HCT116 (cell line): ENCODE results near the gene VARS1. TPM values are rescaled to one million over a fixed set of nuclear protein-coding genes. Genes with fewer than 3 reads are reported as not detected.

Experiments used
- ATAC-seq: fragments of 200-7000 bp; cut with Tn5 transposase; 2 replicates; pipeline ENCODE4 v1.9.1; 2020; ENCODE audit warnings: mild to moderate bottlenecking, moderate library complexity
- BruUV-seq: library from RNA; stranded (reverse); fragments of 400-500 nt; replicated peaks from 2 replicates; lab custom pipeline; 2021; lab: Mats Ljungman, UMichigan
- CTCF ChIA-PET: fragments of 300-600 bp; sonication (Branson Sonifier 250); formaldehyde crosslinking; loops from one replicate; lab custom pipeline; 2021; ENCODE audit warnings: antibody characterized with exemption; lab: Charles Lee
- POLR2A ChIA-PET: fragments of 300-600, 350-600 bp; sonication (Branson Sonifier 250); formaldehyde crosslinking; loops from one replicate; lab custom pipeline; 2021; ENCODE audit warnings: antibody characterized with exemption; lab: Charles Lee
- RAD21 ChIA-PET, 2 experiments: fragments of 300-600 bp; sonication (Branson Sonifier 250); formaldehyde crosslinking; loops; one replicate each; lab custom pipeline; 2023; ENCODE audit warnings: low total read pairs in 2 of 2; ENCODE audit not compliant: uncharacterized antibody in 2 of 2, unreplicated experiment in 2 of 2, low non-redundant PET in 1 of 2; lab: Charles Lee
- DNase-seq: peaks from one replicate; pipeline ENCODE4 v3.0.0-alpha.2; 2010; ENCODE audit warnings: low read depth, low spot score
- H2AFZ ChIP-seq: fragments of 200-600 bp; shearing (Covaris generic), sonication (generic); 2 replicates; pipeline ENCODE4 v1.6.1; 2017; ENCODE audit warnings: low read depth, mixed run types, mixed read lengths, antibody characterized with exemption, low read length; ENCODE audit not compliant: poor library complexity, severe bottlenecking
- H3K27ac ChIP-seq: 2 replicates; pipeline ENCODE4 v1.5.1; 2012; ENCODE audit warnings: low read depth, low read length
- H3K27me3 ChIP-seq: fragments of 200-600 bp; sonication (generic); 2 replicates; pipeline ENCODE4 v1.6.1; 2016; ENCODE audit warnings: mixed run types, low read length, mixed read lengths; ENCODE audit not compliant: insufficient read depth
- H3K36me3 ChIP-seq, 2 experiments: fragments of 200-500 bp in 1 of 2; fragments of 200-600 bp in 1 of 2; sonication (Bioruptor generic) in 1 of 2; sonication (generic) in 1 of 2; 2 replicates each; pipeline versions ENCODE4 v1.5.1 to v1.6.1; 2014 to 2016; ENCODE audit warnings: low read length in 2 of 2, inconsistent platforms in 1 of 2, mixed read lengths in 1 of 2, mixed run types in 1 of 2; ENCODE audit not compliant: insufficient read depth in 2 of 2, control insufficient read depth in 1 of 2
- H3K4me1 ChIP-seq, 2 experiments: fragments of 200-600 bp in 1 of 2; sonication (generic) in 1 of 2; 2 replicates each; pipeline versions ENCODE4 v1.5.1 to v1.6.1; 2012 to 2017; ENCODE audit warnings: low read length in 2 of 2, inconsistent platforms in 1 of 2, mild to moderate bottlenecking in 1 of 2, mixed read lengths in 1 of 2, mixed run types in 1 of 2, moderate library complexity in 1 of 2; ENCODE audit not compliant: insufficient read depth in 2 of 2, control insufficient read depth in 1 of 2
- H3K4me2 ChIP-seq: fragments of 200-600 bp; sonication (generic); 2 replicates; pipeline ENCODE4 v1.6.1; 2017; ENCODE audit warnings: mixed run types, low read length, mixed read lengths
- H3K4me3 ChIP-seq, 2 experiments: fragments of 200-600 bp in 1 of 2; sonication (generic) in 1 of 2; replicated peaks in 1 of 2; 2 replicates each; pipeline ENCODE4 v1.5.1; 2011 to 2016; ENCODE audit warnings: low read length in 2 of 2, control low read depth in 1 of 2, low read depth in 1 of 2, mild to moderate bottlenecking in 1 of 2, mixed read lengths in 1 of 2, mixed run types in 1 of 2
- H3K79me2 ChIP-seq: fragments of 200-600 bp; sonication (generic); 2 replicates; pipeline ENCODE4 v1.6.1; 2017; ENCODE audit warnings: mild to moderate bottlenecking, mixed run types, low read length, moderate library complexity, mixed read lengths; ENCODE audit not compliant: insufficient read depth
- H3K9ac ChIP-seq: fragments of 200-600 bp; sonication (generic); 2 replicates; pipeline ENCODE4 v1.6.1; 2016; ENCODE audit warnings: low read length, mixed read lengths
- H3K9me2 ChIP-seq: fragments of 200-600 bp; sonication (generic), shearing (Covaris generic); 2 replicates; pipeline ENCODE4 v1.6.1; 2017; ENCODE audit warnings: mixed run types, mild to moderate bottlenecking, moderate library complexity; ENCODE audit not compliant: insufficient read depth
- H3K9me3 ChIP-seq, 2 experiments: fragments of 200-500 bp in 1 of 2; fragments of 200-600 bp in 1 of 2; sonication (Bioruptor generic) in 1 of 2; sonication (generic) in 1 of 2; 2 replicates each; pipeline ENCODE4 v1.6.1; 2014 to 2017; ENCODE audit warnings: low read length in 2 of 2, mixed read lengths in 2 of 2, inconsistent platforms in 1 of 2, low read depth in 1 of 2, mild to moderate bottlenecking in 1 of 2, mixed run types in 1 of 2, moderate library complexity in 1 of 2; ENCODE audit not compliant: control insufficient read depth in 1 of 2, insufficient read depth in 1 of 2
- H4K20me1 ChIP-seq: fragments of 200-600 bp; sonication (generic), shearing (Covaris generic); 2 replicates; pipeline ENCODE4 v1.6.1; 2017; ENCODE audit warnings: mixed run types, mild to moderate bottlenecking, moderate library complexity; ENCODE audit not compliant: insufficient read depth
- ATF3 ChIP-seq: IDR thresholded peaks from 2 replicates; pipeline ENCODE4 v1.6.1; 2012
- CBX3 ChIP-seq: IDR thresholded peaks from 2 replicates; pipeline ENCODE4 v1.6.1; 2012; ENCODE audit warnings: low read depth
- CEBPB ChIP-seq: IDR thresholded peaks from 2 replicates; pipeline ENCODE4 v1.6.1; 2012; ENCODE audit warnings: low read depth
- EGR1 ChIP-seq: IDR thresholded peaks from 2 replicates; pipeline ENCODE4 v1.6.1; 2012; ENCODE audit warnings: low read depth
- EZH2 ChIP-seq: fragments of 200-600 bp; sonication (generic); IDR thresholded peaks from 2 replicates; pipeline ENCODE4 v1.6.1; 2017; ENCODE audit warnings: antibody characterized with exemption, mixed run types
- EZH2phosphoT487 ChIP-seq: fragments of 200-600 bp; IDR thresholded peaks from 2 replicates; pipeline ENCODE4 v1.6.1; 2018; ENCODE audit warnings: antibody characterized with exemption, borderline replicate concordance
- JUND ChIP-seq: IDR thresholded peaks from 2 replicates; pipeline ENCODE4 v1.6.1; 2012
- MAX ChIP-seq: IDR thresholded peaks from 2 replicates; pipeline ENCODE4 v1.6.1; 2012
- POLR2A ChIP-seq: IDR thresholded peaks from 2 replicates; pipeline ENCODE4 v1.7.0; 2011; ENCODE audit warnings: borderline replicate concordance; ENCODE audit not compliant: insufficient read depth, insufficient read length; ENCODE audit errors: extremely low read depth
- POLR2AphosphoS5 ChIP-seq: IDR thresholded peaks from 2 replicates; pipeline ENCODE4 v1.6.1; 2011; ENCODE audit warnings: mild to moderate bottlenecking, low read depth, low read length, moderate library complexity
- RAD21 ChIP-seq: IDR thresholded peaks from 2 replicates; pipeline ENCODE4 v1.6.1; 2012; ENCODE audit warnings: low read depth, mild to moderate bottlenecking
- SIN3A ChIP-seq: IDR thresholded peaks from 2 replicates; pipeline ENCODE4 v1.6.1; 2012; ENCODE audit warnings: low read depth
- SRF ChIP-seq: IDR thresholded peaks from 2 replicates; pipeline ENCODE4 v1.6.1; 2012; ENCODE audit warnings: low read depth
- TCF7L2 ChIP-seq: IDR thresholded peaks from 2 replicates; pipeline ENCODE4 v1.7.0; 2011; ENCODE audit warnings: borderline replicate concordance, inconsistent platforms; ENCODE audit not compliant: insufficient read depth, insufficient read length; ENCODE audit errors: extremely low read depth
- ZBTB33 ChIP-seq: IDR thresholded peaks from 2 replicates; pipeline ENCODE4 v1.6.1; 2011; ENCODE audit warnings: mild to moderate bottlenecking, low read length, moderate library complexity; ENCODE audit not compliant: insufficient replicate concordance; ENCODE audit errors: extremely low read depth
- ZFX ChIP-seq: fragments of 450-650 bp; IDR thresholded peaks from 2 replicates; pipeline ENCODE4 v1.6.1; 2017
- ZNF274 ChIP-seq: fragments of 200-500 bp; sonication (Bioruptor generic); IDR thresholded peaks from 2 replicates; pipeline ENCODE4 v1.6.1; 2014; ENCODE audit warnings: mild to moderate bottlenecking, low read depth, low read length, inconsistent platforms
- intact Hi-C: fragments of 100-400 bp; cut with micrococcal nuclease; formaldehyde crosslinking; loops from 2 replicates; pipeline ENCODE4 v1.10.0; 2022
- total RNA-seq: library from RNA; stranded (reverse); gene quantifications from one replicate; pipeline ENCODE4 v1.2.1, GENCODE V29; 2021; ENCODE audit not compliant: unreplicated experiment

VARS1 gene
- total RNA-seq, 1 experiment from 2014 or later, result 254 TPM

- H2AFZ ChIP-seq, result no peak overlapping the region
- BruUV-seq, result no TSS peak
- no peaks in the 10 kb centered on the region for H3K9me2 ChIP-seq
- H3K9ac ChIP-seq, result peak overlapping the region; percentile 97
- H4K20me1 ChIP-seq, result no peaks in the 10 kb centered on the region
- no peak for DNase-seq
- ChIA-PET CTCF (interaction anchor here (1.1 to 1.8 kb wide), 5 partner anchors 11 to 111 kb away, joined by 3 to 16 read pairs (median 5); partner anchors contain the start of genes HSPA1B, LSM2 and VWA7), POLR2A (interaction anchor here (0.6 to 2.4 kb wide), 8 partner anchors 10 to 92 kb away, joined by 3 to 19 read pairs (median 5); partner anchors contain the start of genes ABHD16A, HSPA1B, LSM2 and VWA7), RAD21 (interaction anchor here in 1 of 2 experiments (1.6 kb wide), 1 partner anchor 32 kb away, joined by 5 read pairs; the partner anchor contains the start of gene HSPA1B)
- peak overlapping the region; percentile 99 for H3K4me2 ChIP-seq
- H3K4me1 ChIP-seq, result peaks cover 24 to 45% of the 10 kb centered on the region in 2 experiments
- H3K36me3 ChIP-seq, result peaks cover 8 to 22% of the 10 kb centered on the region in 2 experiments; a peak in 3 of 4 replicates
- peak overlapping the region; percentile 70 to 93 for H3K4me3 ChIP-seq
- peak; percentile 49 for ATAC-seq
- H3K27me3 ChIP-seq, result no peaks in the 10 kb centered on the region
- intact Hi-C loops, result no loop called here
- H3K27ac ChIP-seq, result peak overlapping the region; percentile 98
- H3K9me3 ChIP-seq, result no peaks in the 10 kb centered on the region
- peaks cover 52% of the 10 kb centered on the region for H3K79me2 ChIP-seq
- no peak for TF ChIP-seq ZNF274
- TF ChIP-seq ZFX, result peak; percentile 22; the same call in 1 of the 2 replicates
Measured at GRCh38 chr6:31794866-31795615, 511 bp downstream of the VARS1 start.

- BruUV-seq, result TSS peak; percentile 51
- no peaks in the 10 kb centered on the region for H3K9me2 ChIP-seq
- no peak overlapping the region for H2AFZ ChIP-seq
- DNase-seq (no peak), ATAC-seq (no peak)
- H3K27ac ChIP-seq, result peak overlapping the region; percentile 98
- 0 out of 2 replicates have a peak, but pooled peaks cover under 1% of the 10 kb centered on the region for H4K20me1 ChIP-seq
- peaks cover 7 to 25% of the 10 kb centered on the region in 2 experiments; a peak in 3 of 4 replicates for H3K36me3 ChIP-seq
- H3K4me1 ChIP-seq, result peaks cover 24 to 45% of the 10 kb centered on the region in 2 experiments
- peak overlapping the region; percentile 70 to 93 for H3K4me3 ChIP-seq
- ChIA-PET RAD21 (no interaction called here), CTCF (interaction anchor here (1.8 kb wide), 2 partner anchors 12 to 25 kb away, joined by 7 to 16 read pairs; partner anchors contain the start of gene LSM2), POLR2A (interaction anchor here (0.6 to 2.4 kb wide), 2 partner anchors 12 to 33 kb away, joined by 3 to 19 read pairs; partner anchors contain the start of genes HSPA1B and LSM2)
- peak overlapping the region; percentile 97 for H3K9ac ChIP-seq
- H3K79me2 ChIP-seq, result peaks cover 58% of the 10 kb centered on the region
- intact Hi-C loops, result no loop called here
- no peaks in the 10 kb centered on the region for H3K9me3 ChIP-seq
- no peaks in the 10 kb centered on the region for H3K27me3 ChIP-seq
- H3K4me2 ChIP-seq, result peak overlapping the region; percentile 99
- TF ChIP-seq CBX3 (no peak), MAX (no peak), SRF (no peak), SIN3A (no peak; the same call in 1 of the 2 replicates), EZH2 (no peak), POLR2A (no peak), EGR1 (no peak), EZH2phosphoT487 (no peak), ZNF274 (no peak), ATF3 (no peak), RAD21 (no peak), TCF7L2 (no peak), POLR2AphosphoS5 (no peak), JUND (no peak), ZBTB33 (no peak), CEBPB (no peak)
Measured at GRCh38 chr6:31794294-31794865, 1.2 kb downstream of the VARS1 start.
